Thyroid gland (tissue), 4 donors: ENCODE data around the gene ZNF786.

Experiments
- POLR2A ChIP-seq, 2 donors: fragments of 450-650 bp; IDR thresholded peaks; one replicate each; pipeline ENCODE4 v1.6.1; 2017; ENCODE audit warnings: antibody characterized with exemption in 2 of 2, mild to moderate bottlenecking in 2 of 2, moderate library complexity in 1 of 2
- TF ChIP-seq, protein P1 (sequence below), 6 experiments: fragments of 200-600 bp in 3 of 6; fragments of 450-650 bp in 3 of 6; sonication (generic) in 3 of 6; IDR thresholded peaks; one replicate each; pipeline ENCODE4 v1.5.1; 2016 to 2019; ENCODE audit warnings: antibody characterized with exemption in 6 of 6, mild to moderate bottlenecking in 2 of 6, inconsistent platforms in 1 of 6, moderate library complexity in 1 of 6

DNA sequence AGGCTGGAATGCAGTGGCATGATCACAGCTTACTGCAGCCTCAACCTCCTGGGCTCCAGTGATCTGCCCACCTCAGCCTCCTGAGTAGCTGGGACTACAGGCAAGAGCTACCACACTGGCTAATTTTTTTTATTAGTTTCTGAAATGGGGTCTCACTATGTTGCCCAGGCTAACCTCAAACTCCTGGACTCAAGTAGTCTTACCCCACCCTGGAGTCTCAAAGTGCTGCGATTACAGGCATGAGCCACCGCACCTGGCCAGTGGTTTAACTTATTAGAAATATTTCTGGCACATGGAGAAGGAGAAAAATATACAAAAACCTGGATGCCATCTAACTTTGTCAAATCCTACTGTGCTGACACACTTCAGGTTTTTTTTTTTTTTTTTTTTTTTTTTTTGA, 15.2 kb downstream of the ZNF786 start:
- TF ChIP-seq, protein P1, sequence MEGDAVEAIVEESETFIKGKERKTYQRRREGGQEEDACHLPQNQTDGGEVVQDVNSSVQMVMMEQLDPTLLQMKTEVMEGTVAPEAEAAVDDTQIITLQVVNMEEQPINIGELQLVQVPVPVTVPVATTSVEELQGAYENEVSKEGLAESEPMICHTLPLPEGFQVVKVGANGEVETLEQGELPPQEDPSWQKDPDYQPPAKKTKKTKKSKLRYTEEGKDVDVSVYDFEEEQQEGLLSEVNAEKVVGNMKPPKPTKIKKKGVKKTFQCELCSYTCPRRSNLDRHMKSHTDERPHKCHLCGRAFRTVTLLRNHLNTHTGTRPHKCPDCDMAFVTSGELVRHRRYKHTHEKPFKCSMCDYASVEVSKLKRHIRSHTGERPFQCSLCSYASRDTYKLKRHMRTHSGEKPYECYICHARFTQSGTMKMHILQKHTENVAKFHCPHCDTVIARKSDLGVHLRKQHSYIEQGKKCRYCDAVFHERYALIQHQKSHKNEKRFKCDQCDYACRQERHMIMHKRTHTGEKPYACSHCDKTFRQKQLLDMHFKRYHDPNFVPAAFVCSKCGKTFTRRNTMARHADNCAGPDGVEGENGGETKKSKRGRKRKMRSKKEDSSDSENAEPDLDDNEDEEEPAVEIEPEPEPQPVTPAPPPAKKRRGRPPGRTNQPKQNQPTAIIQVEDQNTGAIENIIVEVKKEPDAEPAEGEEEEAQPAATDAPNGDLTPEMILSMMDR (IDR thresholded peaks at IDR 0.05) = no peak
- TF ChIP-seq POLR2A (IDR thresholded peaks at IDR 0.05) = no peak
